SHP77 (cell line): Measurements from ENCODE around the gene AKNAD1.

Experiments
- DNase-seq, 2 experiments: peaks; one replicate each; lab custom pipeline; 2025; lab: John Stamatoyannopoulos, UW

AKNAD1 gene

GRCh38 chr1:108865316-108865910, 8.5 kb upstream of the AKNAD1 start:
- DNase-seq, result no peak

- DNase-seq, result no peak
Measured at GRCh38 chr1:108863984-108864383, 7.1 kb upstream of the AKNAD1 start.

GRCh38 chr1:108862698-108863477, 6.0 kb upstream of the AKNAD1 start:
- DNase-seq, result no peak

- no peak for DNase-seq
Measured at GRCh38 chr1:108862017-108862610, 5.2 kb upstream of the AKNAD1 start.

- DNase-seq, result no peak
Measured at GRCh38 chr1:108861566-108861965, 4.7 kb upstream of the AKNAD1 start.

- no peak for DNase-seq
Measured at GRCh38 chr1:108860190-108860907, 3.5 kb upstream of the AKNAD1 start.

- no peak for DNase-seq
Measured at GRCh38 chr1:108858230-108858950, 1.5 kb upstream of the AKNAD1 start.

GRCh38 chr1:108854221-108855019, 2.5 kb downstream of the AKNAD1 start:
- DNase-seq, result no peak

GRCh38 chr1:108852221-108852975, 4.5 kb downstream of the AKNAD1 start:
- DNase-seq, result no peak

GRCh38 chr1:108851567-108851966, 5.3 kb downstream of the AKNAD1 start:
- DNase-seq, result no peak

GRCh38 chr1:108850929-108851328, 6.0 kb downstream of the AKNAD1 start:
- no peak for DNase-seq

- no peak for DNase-seq
Measured at GRCh38 chr1:108848806-108849205, 8.1 kb downstream of the AKNAD1 start.

- DNase-seq, result peak; percentile 36 to 39
Measured at GRCh38 chr1:108847494-108847893, 9.4 kb downstream of the AKNAD1 start.

GRCh38 chr1:108845991-108846390, 10.9 kb downstream of the AKNAD1 start:
- DNase-seq, result no peak

GRCh38 chr1:108845446-108845845, 11.4 kb downstream of the AKNAD1 start:
- DNase-seq, result no peak

- DNase-seq, result no peak
Measured at GRCh38 chr1:108843390-108844137, 13.3 kb downstream of the AKNAD1 start.

GRCh38 chr1:108842525-108843181, 14.2 kb downstream of the AKNAD1 start:
- no peak for DNase-seq

- no peak for DNase-seq
Measured at GRCh38 chr1:108841703-108842102, 15.2 kb downstream of the AKNAD1 start.

GRCh38 chr1:108832929-108833328, 24.0 kb downstream of the AKNAD1 start:
- DNase-seq, result no peak
